ENCODE measurements around the gene SPECC1.

- no peak for TF ChIP-seq CTCF (IDR thresholded peaks at IDR 0.05; ENCODE audit: low read length)
- TF ChIP-seq EZH2 (IDR thresholded peaks at IDR 0.05; ENCODE audit: borderline replicate concordance, low read length), result no peak
Measured at GRCh38 chr17:20284022-20284421, 274.9 kb downstream of the SPECC1 start.

Measured in OCI-LY1 (cell line).